SKM-1 treated with dmso at 0.1 percent for 144 hours (cell line): Measurements from ENCODE around the gene JMJD8.

Experiments used
- DNase-seq: peaks from one replicate; lab custom pipeline; 2025; ENCODE audit not compliant: unreplicated experiment; lab: John Stamatoyannopoulos, UW

The JMJD8 gene

DNA sequence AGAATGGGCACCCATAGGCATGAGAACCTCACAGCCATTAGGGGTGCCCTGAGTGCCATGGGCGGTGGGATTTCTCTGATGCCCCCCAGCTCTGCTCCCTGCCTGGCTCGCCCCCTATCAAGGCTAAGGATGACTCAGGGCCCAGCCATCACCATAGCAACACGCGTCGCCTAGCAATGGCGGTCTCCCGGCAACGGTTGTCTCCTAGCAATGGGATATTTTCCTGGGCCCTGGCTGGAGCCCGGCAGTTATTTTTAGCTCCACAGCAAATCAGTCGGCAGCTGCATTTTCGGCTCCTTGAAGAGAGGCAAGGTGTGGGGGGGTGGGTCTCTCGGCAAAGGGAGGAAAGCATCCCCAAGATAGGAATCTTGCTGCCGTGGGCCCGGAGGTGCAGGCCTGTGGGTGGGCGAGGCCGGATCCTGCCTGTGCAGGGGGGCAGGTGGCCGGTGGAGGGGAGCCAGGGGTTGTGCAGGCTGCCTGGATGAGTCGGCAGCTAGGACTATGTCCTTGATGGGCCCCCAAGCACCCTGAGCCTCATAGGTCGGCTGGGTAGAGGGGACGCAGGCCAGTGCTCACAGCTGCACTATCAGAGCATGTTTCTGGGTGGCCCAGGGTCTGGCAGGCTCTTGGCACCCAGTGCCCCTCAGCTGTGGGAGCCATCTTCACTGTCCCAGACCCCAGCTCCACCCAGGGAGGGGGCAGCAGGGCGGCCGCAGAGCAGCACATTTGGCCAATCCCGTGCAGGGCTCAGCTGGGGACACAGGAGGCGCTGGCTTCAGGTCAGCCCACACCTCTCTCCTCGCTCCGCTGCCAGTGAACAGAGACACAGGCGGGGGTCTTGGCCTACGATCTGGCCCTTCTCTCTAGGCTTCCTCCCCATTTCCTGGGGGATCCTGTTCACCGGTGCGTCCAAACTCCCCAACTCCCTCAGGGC lies 25.7 kb upstream of the JMJD8 start:
- DNase-seq = no peak

- DNase-seq = no peak
These were observed 24.8 kb upstream of the JMJD8 start for GRCh38 chr16:708959-709358.

GRCh38 chr16:708019-708418 lies 23.9 kb upstream of the JMJD8 start:
- no peak for DNase-seq

- no peak for DNase-seq
These were observed 23.0 kb upstream of the JMJD8 start for GRCh38 chr16:707062-707538.

DNA sequence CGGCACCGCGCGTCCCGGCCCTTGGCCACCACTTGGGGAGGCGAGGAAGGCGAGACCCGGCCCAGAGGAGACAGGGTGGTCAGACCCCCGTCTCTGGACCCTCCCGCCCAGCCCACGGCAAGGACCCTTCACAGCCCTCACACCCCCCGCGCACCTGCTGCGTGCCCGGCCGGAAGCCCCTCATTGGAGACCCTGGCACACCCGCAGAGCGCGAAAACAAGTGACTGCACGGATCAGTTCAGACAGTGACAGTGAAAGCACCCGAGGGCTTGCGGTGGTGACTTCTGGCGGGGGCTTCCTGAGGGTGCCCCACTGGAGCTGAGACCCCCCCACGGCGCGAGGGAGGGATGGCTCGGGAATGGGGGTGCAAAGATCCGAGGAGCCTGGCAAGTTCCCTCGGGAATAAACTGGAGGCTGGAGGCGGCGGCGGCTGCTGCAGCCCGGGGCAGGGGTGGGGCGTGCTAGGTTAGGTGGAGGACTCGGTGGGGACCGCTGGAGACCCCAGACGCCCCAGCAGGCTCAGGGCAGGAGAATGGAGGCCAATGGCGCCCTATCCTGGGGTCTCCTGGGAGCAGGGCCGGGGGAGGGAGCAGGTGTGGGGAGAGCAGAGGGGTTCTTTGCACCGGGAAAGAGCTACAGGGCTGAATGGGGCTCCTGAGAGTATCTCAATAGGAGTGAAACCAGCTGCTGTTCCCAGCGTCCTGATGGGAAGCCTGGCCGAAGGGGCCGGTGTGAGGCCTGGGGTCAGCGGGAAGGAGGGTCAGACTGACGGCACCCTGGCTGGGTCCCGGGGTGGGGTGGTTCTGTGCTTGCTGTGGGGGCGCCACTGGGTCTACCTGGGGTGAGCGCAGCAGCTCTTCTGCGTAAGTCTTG lies 22.3 kb upstream of the JMJD8 start:
- DNase-seq = no peak

GRCh38 chr16:705431-706188 lies 21.5 kb upstream of the JMJD8 start, which contains the start of gene FBXL16:
TSS of gene FBXL16 (minus strand) at chr16:705801. CDS start at chr16:697405, 8,396 bp downstream.
- DNase-seq = no peak

DNA sequence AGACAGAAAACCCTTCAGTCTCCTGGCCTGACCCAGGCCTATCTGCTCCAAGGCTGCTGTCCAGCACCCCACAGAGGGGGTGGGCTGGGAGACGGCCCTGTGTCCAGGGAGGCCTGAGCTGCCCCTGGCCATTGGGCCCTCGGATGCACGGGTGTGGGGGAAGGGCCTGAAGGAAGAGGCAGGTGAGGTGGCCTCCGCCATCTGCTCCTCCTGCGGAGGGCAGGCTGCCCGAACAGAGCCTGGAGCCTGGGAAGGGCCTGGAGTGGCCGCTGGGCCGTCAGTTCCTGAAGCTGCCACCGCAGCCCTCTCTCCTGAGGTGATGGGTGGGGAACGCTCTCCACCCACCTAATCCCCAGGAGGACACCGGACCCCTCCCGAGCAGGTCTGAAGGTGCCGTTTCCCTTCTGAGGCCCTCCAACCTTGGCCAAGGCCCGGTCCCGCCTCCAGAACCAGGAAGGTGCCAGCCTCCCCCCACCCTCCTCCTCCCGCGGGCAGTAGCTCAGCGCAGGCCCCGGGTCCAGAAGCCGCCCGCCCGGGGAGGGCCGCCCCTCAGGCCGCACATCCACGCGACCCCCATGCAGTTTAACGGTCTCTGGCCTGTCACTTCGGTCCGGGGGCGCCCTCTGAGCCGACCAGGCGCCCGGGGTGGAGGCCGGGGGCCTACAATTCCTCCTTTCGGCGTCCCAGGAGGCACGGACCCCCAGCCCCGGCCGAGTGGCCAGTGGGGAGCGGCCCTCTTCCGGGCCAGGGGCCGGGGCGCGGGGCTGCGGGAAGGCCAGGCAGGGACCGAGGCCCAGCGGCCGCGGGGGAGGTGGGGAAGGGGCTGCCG lies 20.6 kb upstream of the JMJD8 start:
- DNase-seq = no peak

- no peak for DNase-seq
These were observed 19.9 kb upstream of the JMJD8 start for GRCh38 chr16:704047-704446.

GRCh38 chr16:703406-703805 lies 19.3 kb upstream of the JMJD8 start:
- no peak for DNase-seq

DNA sequence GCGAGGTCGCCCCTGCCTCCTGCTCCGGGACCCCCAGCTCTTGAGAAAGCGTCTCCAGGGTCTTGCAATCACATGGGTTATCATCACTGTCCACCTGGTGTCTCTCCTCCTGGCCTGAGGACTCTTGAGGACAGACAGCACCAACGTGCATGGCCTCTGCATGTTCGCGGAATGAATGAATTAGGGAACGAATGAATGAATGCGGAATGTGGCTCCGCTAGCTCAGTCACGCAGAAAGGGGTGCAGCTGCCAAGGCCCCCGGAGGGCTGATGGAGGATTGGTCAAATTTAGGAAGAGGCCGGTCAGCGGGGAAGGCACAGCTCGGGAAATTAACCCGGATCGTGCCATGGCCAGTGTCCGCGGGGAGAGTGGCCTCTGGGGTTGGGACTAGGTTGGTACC lies 18.2 kb upstream of the JMJD8 start:
- DNase-seq = no peak

DNA sequence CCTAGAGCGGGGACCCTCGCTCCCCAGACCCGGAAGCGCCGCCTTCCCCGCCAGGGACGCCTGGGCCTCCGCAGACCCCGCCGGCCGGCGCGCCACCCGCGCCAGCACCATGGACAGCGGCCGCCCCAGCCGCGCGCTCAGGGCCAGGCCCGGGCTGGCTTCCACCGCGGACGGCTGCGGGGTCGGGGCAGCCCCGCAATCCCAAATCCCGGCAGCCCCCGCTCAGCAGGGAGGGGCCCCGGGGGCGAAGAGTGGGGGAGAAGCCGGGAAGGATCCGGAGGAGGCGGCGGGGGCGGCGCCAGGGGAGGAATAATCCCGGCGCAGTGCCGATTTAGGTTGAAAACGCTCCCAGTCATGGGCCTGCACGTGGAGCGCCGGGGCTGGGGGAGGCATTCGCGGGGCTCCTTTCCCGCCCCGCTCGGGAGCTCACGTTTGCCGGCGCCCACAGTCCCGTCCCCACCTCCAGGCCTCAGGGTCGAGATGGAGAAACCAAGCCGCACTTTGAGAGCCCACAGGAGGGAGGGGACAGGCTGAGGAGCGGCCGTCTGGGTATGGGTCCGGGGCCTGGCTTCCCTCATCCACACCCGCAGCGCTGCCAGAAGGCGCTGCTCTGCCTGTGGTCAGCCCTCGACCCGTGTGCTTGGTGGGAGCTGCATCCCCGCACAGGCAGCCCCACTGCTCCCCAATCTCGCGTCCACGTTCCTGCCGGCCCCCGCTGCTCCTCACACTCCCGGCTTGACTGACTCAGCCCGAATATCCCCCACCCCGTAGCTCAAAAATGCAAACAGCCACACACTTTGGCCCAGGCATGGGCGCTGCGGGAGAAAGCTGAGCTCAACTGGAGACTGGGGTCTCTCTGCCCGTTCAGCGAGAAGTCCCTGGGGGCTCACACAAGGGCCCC lies 16.8 kb upstream of the JMJD8 start:
- no peak for DNase-seq

DNA sequence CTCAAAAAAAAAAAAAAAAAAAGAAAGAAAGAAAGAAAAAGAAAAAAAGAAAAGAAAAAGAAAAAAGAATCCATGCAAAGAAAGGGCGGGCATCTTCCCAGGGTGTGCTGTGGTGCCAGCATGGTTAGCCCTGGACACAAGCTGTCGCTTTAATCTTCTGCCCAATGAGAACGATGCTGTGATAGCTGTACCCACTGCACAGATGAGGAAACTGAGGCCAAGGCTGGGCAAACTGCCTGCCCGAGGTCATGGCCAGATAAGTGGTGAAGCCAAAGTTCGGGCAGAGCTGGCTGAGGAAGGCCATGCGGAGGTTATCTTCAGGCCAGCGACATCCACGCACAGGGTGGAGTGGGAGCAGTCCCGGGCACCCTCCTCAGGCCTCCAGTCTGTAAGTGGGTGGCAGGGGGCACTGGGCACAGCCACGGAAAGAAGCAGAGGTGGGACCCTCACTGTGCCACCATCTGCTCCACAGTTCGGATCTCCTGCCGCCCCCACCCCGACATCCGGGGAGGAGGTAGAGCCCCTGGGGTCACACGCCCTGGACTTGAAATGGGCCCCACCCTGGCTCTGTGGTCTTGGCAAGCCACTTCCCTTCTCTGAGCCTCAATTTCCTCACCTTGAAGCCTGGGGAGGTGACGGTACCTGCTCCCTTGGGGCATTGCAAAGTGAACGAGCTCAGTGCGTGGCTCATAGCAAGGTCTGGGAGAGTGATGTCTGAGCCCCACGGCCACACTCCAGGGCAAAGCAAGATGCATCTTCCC lies 15.0 kb upstream of the JMJD8 start:
- DNase-seq = no peak

DNA sequence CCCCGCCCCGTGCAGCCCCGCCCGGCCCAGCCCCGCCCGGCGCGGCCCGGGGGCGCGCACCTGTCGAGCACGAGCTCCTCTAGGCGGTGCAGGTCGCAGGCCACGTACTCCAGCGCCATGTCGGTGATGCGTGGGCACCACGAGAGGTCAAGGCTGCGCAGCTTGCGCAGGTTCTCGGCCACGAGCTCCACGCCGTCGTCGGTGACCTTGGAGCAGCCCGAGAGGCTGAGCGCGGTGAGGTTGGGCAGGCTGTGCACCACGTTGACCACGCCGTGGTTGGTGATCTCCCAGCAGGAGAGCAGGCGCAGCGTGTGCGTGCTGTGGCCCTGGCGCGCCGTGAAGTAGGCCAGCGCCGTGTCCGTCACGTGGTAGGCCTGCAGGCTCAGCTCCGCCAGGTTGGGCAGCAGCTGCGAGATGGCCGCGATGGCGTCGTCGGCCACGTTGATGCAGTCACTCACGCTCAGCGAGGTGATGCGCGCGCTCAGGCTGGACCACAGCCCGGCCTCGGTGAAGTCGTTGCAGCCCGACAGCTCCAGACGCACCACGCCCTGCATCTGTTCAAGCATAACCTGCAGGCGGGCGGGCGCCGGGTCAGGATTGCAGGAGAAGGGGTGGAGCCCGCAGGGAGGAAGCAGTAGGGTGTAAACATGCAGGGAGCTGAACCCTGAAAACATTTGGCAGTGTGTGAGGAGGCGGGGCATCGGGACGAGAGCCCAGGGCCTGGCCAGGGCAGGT lies 11.4 kb upstream of the JMJD8 start:
- no peak for DNase-seq

GRCh38 chr16:694863-695354 lies 10.8 kb upstream of the JMJD8 start:
- no peak for DNase-seq

DNA sequence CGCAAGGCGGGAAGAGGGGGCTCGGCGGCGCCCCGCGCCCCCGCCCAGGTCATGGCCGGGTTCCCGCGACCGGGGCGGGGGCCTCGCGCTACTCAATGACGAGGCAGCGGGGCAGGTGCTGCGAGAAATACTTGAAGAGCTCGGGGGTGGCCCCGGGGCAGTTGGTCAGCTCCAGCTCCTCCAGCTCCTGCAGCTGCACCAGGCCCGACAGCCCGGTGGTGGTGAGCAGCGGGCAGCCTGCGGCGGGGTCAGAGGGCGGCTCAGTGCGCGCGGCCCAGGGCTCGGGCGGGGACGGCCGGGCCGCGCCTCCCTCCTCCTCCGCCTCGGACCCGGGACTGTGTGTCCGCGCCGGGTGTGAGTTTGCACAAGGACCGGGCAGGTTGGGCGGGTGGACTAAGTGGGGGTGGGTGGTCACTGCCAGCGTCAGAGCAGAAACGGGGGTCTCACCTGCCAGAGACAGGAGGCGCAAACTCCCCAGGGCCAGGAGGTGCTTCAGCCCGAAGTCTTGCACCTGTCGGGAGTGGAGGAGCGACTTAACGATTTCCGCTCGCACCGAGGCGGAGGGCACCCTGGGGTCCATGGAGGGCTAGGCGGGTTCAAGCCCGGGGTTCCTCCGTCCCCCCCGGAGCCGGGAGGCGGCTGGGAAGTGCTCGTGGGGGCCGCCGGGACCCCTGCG lies 10.2 kb upstream of the JMJD8 start:
- no peak for DNase-seq

- no peak for DNase-seq
These were observed 9.6 kb upstream of the JMJD8 start for GRCh38 chr16:693766-694165.

- no peak for DNase-seq
These were observed 9.2 kb upstream of the JMJD8 start for GRCh38 chr16:693364-693763.
